SK-N-SH (cell line): ENCODE measurements around the gene CARTPT. TPM values are rescaled to one million over a fixed set of nuclear protein-coding genes. Genes with fewer than 3 reads are reported as not detected.

Experiments used
- CTCF ChIA-PET: fragments of 300-600, 350-600 bp; formaldehyde crosslinking; extraction: SDS; loops from one replicate; lab custom pipeline; 2021; lab: Yijun Ruan, JAX
- POLR2A ChIA-PET: fragments of 350-600 bp; sonication (Branson Sonifier 250); formaldehyde crosslinking; extraction: SDS; loops from one replicate; lab custom pipeline; 2020; ENCODE audit warnings: antibody characterized with exemption, inconsistent platforms; lab: Yijun Ruan, JAX
- DNase-seq: peaks from one replicate; pipeline ENCODE4 v3.0.0; 2012
- H2AFZ ChIP-seq: fragments of 200-600 bp; sonication (generic); 2 replicates; pipeline ENCODE4 v1.8.1; 2016; ENCODE audit warnings: antibody characterized with exemption, mild to moderate bottlenecking, low read depth
- H3F3A ChIP-seq: fragments of 200-600 bp; sonication (generic); replicated peaks from 2 replicates; pipeline ENCODE3; 2016; ENCODE audit warnings: antibody characterized with exemption, mild to moderate bottlenecking; ENCODE audit not compliant: insufficient read depth
- H3K27ac ChIP-seq, 2 experiments: fragments of 200-500 bp in 1 of 2; fragments of 200-600 bp in 1 of 2; sonication (Bioruptor generic) in 1 of 2; sonication (generic), shearing (Covaris generic) in 1 of 2; 2 replicates each; pipeline versions ENCODE4 v1.5.1 to v1.6.1; 2014 to 2016; ENCODE audit warnings: low read depth in 2 of 2, inconsistent platforms in 1 of 2, low read length in 1 of 2, mild to moderate bottlenecking in 1 of 2, mixed read lengths in 1 of 2
- H3K27me3 ChIP-seq: fragments of 200-600 bp; sonication (generic), shearing (Covaris generic); 2 replicates; pipeline ENCODE4 v1.6.1; 2016; ENCODE audit warnings: mixed run types; ENCODE audit not compliant: insufficient read depth
- H3K36me3 ChIP-seq, 2 experiments: fragments of 200-500 bp in 1 of 2; fragments of 200-600 bp in 1 of 2; sonication (Bioruptor generic) in 1 of 2; sonication (generic) in 1 of 2; replicated peaks in 1 of 2; 2 replicates each; pipeline versions ENCODE3 to v1.5.1; 2014 to 2016; ENCODE audit warnings: low read length in 1 of 2, mild to moderate bottlenecking in 1 of 2; ENCODE audit not compliant: insufficient read depth in 2 of 2, control insufficient read depth in 1 of 2
- H3K4me1 ChIP-seq, 2 experiments: fragments of 200-500 bp in 1 of 2; fragments of 200-600 bp in 1 of 2; sonication (Bioruptor generic) in 1 of 2; sonication (generic), shearing (Covaris generic) in 1 of 2; 2 replicates each; pipeline versions ENCODE4 v1.5.1 to v1.6.1; 2014 to 2016; ENCODE audit warnings: low read depth in 1 of 2, low read length in 1 of 2, mixed run types in 1 of 2; ENCODE audit not compliant: insufficient read depth in 2 of 2, control insufficient read depth in 1 of 2
- H3K4me2 ChIP-seq: fragments of 200-600 bp; sonication (generic), shearing (Covaris generic); 2 replicates; pipeline ENCODE4 v1.6.1; 2017; ENCODE audit warnings: mixed run types
- H3K4me3 ChIP-seq, 2 experiments: fragments of 200-500 bp in 1 of 2; fragments of 200-600 bp in 1 of 2; sonication (Bioruptor generic) in 1 of 2; sonication (generic), shearing (Covaris generic) in 1 of 2; 2 replicates each; pipeline versions ENCODE4 v1.5.1 to v1.8.1; 2014 to 2016; ENCODE audit warnings: low read depth in 2 of 2, inconsistent platforms in 1 of 2, low read length in 1 of 2, mild to moderate bottlenecking in 1 of 2, mixed read lengths in 1 of 2, moderate library complexity in 1 of 2
- H3K79me2 ChIP-seq: fragments of 200-600 bp; sonication (generic); 2 replicates; pipeline ENCODE4 v1.8.1; 2017; ENCODE audit warnings: mild to moderate bottlenecking; ENCODE audit not compliant: insufficient read depth
- H3K9ac ChIP-seq: fragments of 200-600 bp; sonication (generic); 2 replicates; pipeline ENCODE4 v1.6.1; 2017; ENCODE audit warnings: mixed run types
- H3K9me2 ChIP-seq: fragments of 200-600 bp; sonication (generic); 2 replicates; pipeline ENCODE4 v1.6.1; 2017; ENCODE audit warnings: mixed run types
- H3K9me3 ChIP-seq: fragments of 200-600 bp; sonication (generic); 2 replicates; pipeline ENCODE4 v1.6.1; 2017; ENCODE audit warnings: mixed run types, mild to moderate bottlenecking, moderate library complexity
- H4K20me1 ChIP-seq: fragments of 200-600 bp; sonication (generic); 2 replicates; pipeline ENCODE4 v1.6.1; 2017; ENCODE audit warnings: mild to moderate bottlenecking, mixed run types; ENCODE audit not compliant: insufficient read depth
- CTCF ChIP-seq: fragments of 200-600 bp; sonication (generic); IDR thresholded peaks from 2 replicates; pipeline ENCODE4 v1.6.1; 2017; ENCODE audit warnings: antibody characterized with exemption, mild to moderate bottlenecking, moderate library complexity
- ELF1 ChIP-seq: IDR thresholded peaks from 2 replicates; pipeline ENCODE4 v1.4.0; 2012
- EP300 ChIP-seq, 2 experiments: IDR thresholded peaks; 2 replicates each; pipeline versions ENCODE4 v1.4.0 to v1.6.1; 2012; ENCODE audit warnings: borderline replicate concordance in 1 of 2, low read depth in 1 of 2, low read length in 1 of 2
- EZH2phosphoT487 ChIP-seq: fragments of 200-600 bp; sonication (generic); IDR thresholded peaks from 2 replicates; pipeline ENCODE4 v1.6.1; 2017; ENCODE audit warnings: low read depth, mixed run types, mild to moderate bottlenecking, antibody characterized with exemption, moderate library complexity, borderline replicate concordance
- FOSL2 ChIP-seq: IDR thresholded peaks from 2 replicates; pipeline ENCODE4 v1.4.0; 2012; ENCODE audit warnings: low read depth, mild to moderate bottlenecking, moderate library complexity, borderline replicate concordance
- FOXM1 ChIP-seq: IDR thresholded peaks from 2 replicates; pipeline ENCODE4 v1.4.0; 2012; ENCODE audit warnings: low read depth, mild to moderate bottlenecking
- GATA2 ChIP-seq: sonication (generic); formaldehyde crosslinking; IDR thresholded peaks from 2 replicates; pipeline ENCODE4 v1.5.0; 2020; ENCODE audit warnings: mild to moderate bottlenecking, missing genetic modification reagents
- IRF3 ChIP-seq: fragments of 150-350 bp; IDR thresholded peaks from 2 replicates; pipeline ENCODE4 v1.6.1; 2016; ENCODE audit warnings: mild to moderate bottlenecking, low read depth, low read length
- MAX ChIP-seq: IDR thresholded peaks from 2 replicates; pipeline ENCODE4 v1.4.0; 2012; ENCODE audit warnings: low read depth
- MXI1 ChIP-seq: IDR thresholded peaks from 2 replicates; pipeline ENCODE4 v1.6.1; 2012; ENCODE audit warnings: mild to moderate bottlenecking, low read depth, low read length, improper control_type of control experiment
- NFIC ChIP-seq: IDR thresholded peaks from 2 replicates; pipeline ENCODE4 v1.4.0; 2012; ENCODE audit warnings: borderline replicate concordance
- POLR2AphosphoS5 ChIP-seq: IDR thresholded peaks from 2 replicates; pipeline ENCODE4 v1.6.1; 2012; ENCODE audit warnings: low read depth, low read length
- RAD21 ChIP-seq: IDR thresholded peaks from 2 replicates; pipeline ENCODE4 v1.6.1; 2012; ENCODE audit warnings: mild to moderate bottlenecking, low read length
- REST ChIP-seq: IDR thresholded peaks from 2 replicates; pipeline ENCODE4 v1.6.1; 2012; ENCODE audit warnings: mild to moderate bottlenecking, low read depth, low read length, moderate library complexity
- SIN3A ChIP-seq: IDR thresholded peaks from 2 replicates; pipeline ENCODE4 v1.6.1; 2012; ENCODE audit warnings: low read depth, mild to moderate bottlenecking, low read length, moderate library complexity, borderline replicate concordance
- ZBTB33 ChIP-seq: IDR thresholded peaks from 2 replicates; pipeline ENCODE4 v1.4.0; 2012; ENCODE audit warnings: low read depth, borderline replicate concordance
- WGBS: methylation state at CpG from one replicate; pipeline ENCODE4 v1.1.6; 2017; ENCODE audit warnings: low lambda C conversion rate; 5-methylcytosine and 5-hydroxymethylcytosine counted together
- polyA plus RNA-seq, 3 experiments: library from polyadenylated mRNA; depleted of rRNA; stranded (reverse); fragments of >200 nt; gene quantifications; 2 replicates each; pipeline ENCODE4 v1.2.3, GENCODE V29; 2012

Gene CARTPT
- polyA plus RNA-seq, 1 of the 3 experiments (the other 2 are of a cell fraction) = not detected

- POLR2A ChIA-PET = no interaction called here
- no peak overlapping the region for H3K4me2 ChIP-seq
- H3K9ac ChIP-seq = no peak overlapping the region
Observed at GRCh38 chr5:71740015-71740753, 21.1 kb downstream of the CARTPT start.

More at GRCh38 chr5:71740015-71740753, 21.1 kb downstream of the CARTPT start:
- WGBS = 60% methylated on average over 8 of the region's 8 CpGs
- no peaks in the 10 kb centered on the region for H3F3A ChIP-seq
- TF ChIP-seq MXI1 (no peak), RAD21 (no peak), MAX (no peak), ZBTB33 (no peak), CTCF (no peak), NFIC (no peak), IRF3 (no peak), EP300 (IDR thresholded peaks at IDR 0.05; ENCODE audit: borderline replicate concordance in 1 of 2, low read depth in 1 of 2, low read length in 1 of 2) (no peak), POLR2AphosphoS5 (no peak), GATA2 (no peak), ELF1 (no peak), SIN3A (no peak), FOSL2 (no peak), FOXM1 (no peak), EZH2phosphoT487 (no peak), REST (no peak)
- H3K36me3 ChIP-seq = no peaks in the 10 kb centered on the region
- no peaks in the 10 kb centered on the region for H3K4me1 ChIP-seq
- no peaks in the 10 kb centered on the region for H3K27me3 ChIP-seq
- no peak overlapping the region for H2AFZ ChIP-seq
- H3K9me2 ChIP-seq = no peaks in the 10 kb centered on the region
- H3K27ac ChIP-seq = no peak overlapping the region
- CTCF ChIA-PET = no interaction called here
- no peaks in the 10 kb centered on the region for H4K20me1 ChIP-seq
- no peaks in the 10 kb centered on the region for H3K9me3 ChIP-seq
- no peak for DNase-seq
- no peaks in the 10 kb centered on the region for H3K79me2 ChIP-seq
- H3K4me3 ChIP-seq = no peak overlapping the region
